NCI-H1436 (cell line): ENCODE data around the gene CD3G.
"Not testable (repeated sequence)": the region's sequence is repeated elsewhere in the genome, so short reads cannot be mapped to it uniquely, and the experiment has no call there.

ENCODE experiments used
- DNase-seq: peaks from one replicate; lab custom pipeline; 2025; lab: John Stamatoyannopoulos, UW

CD3G gene

GRCh38 chr11:118343981-118344515 is at the start of gene CD3G:
Gene CD3G (plus strand): TSS chr11:118344344. CDS start chr11:118344424, 80 bp downstream.
- no peak for DNase-seq

- DNase-seq = no peak
Measured at GRCh38 chr11:118295199-118295598, 48.9 kb upstream of the CD3G start.

- DNase-seq = no peak
Measured at GRCh38 chr11:118295815-118296454, 48.2 kb upstream of the CD3G start.

GRCh38 chr11:118301600-118302195 is 42.4 kb upstream of the CD3G start:
- DNase-seq = no peak

GRCh38 chr11:118304227-118304567 is 39.9 kb upstream of the CD3G start:
- DNase-seq = no peak

- DNase-seq = no peak
Measured at GRCh38 chr11:118304568-118305248, 39.4 kb upstream of the CD3G start, which contains the start of gene CD3E. Gene CD3E (plus strand): TSS chr11:118304730. CDS start chr11:118304953, 223 bp downstream.

- no peak for DNase-seq
Measured at GRCh38 chr11:118305726-118306125, 38.4 kb upstream of the CD3G start.

GRCh38 chr11:118306556-118306955 is 37.6 kb upstream of the CD3G start:
- DNase-seq = no peak

GRCh38 chr11:118308995-118309528 is 35.1 kb upstream of the CD3G start:
- not testable (repeated sequence) for DNase-seq

GRCh38 chr11:118310271-118310670 is 33.9 kb upstream of the CD3G start:
- no peak for DNase-seq

- DNase-seq = no peak
Measured at GRCh38 chr11:118310781-118311485, 33.2 kb upstream of the CD3G start.

- no peak for DNase-seq
Measured at GRCh38 chr11:118311518-118311917, 32.6 kb upstream of the CD3G start.

GRCh38 chr11:118312328-118312727 is 31.8 kb upstream of the CD3G start:
- DNase-seq = no peak

- DNase-seq = no peak
Measured at GRCh38 chr11:118313242-118313641, 30.9 kb upstream of the CD3G start.

GRCh38 chr11:118314988-118315411 is 29.1 kb upstream of the CD3G start:
- DNase-seq = no peak

GRCh38 chr11:118318124-118318523 is 26.0 kb upstream of the CD3G start:
- DNase-seq = no peak

- no peak for DNase-seq
Measured at GRCh38 chr11:118318581-118319336, 25.4 kb upstream of the CD3G start.

GRCh38 chr11:118319337-118319707 is 24.8 kb upstream of the CD3G start:
- no peak for DNase-seq

- DNase-seq = no peak
Measured at GRCh38 chr11:118320515-118320914, 23.6 kb upstream of the CD3G start.

- no peak for DNase-seq
Measured at GRCh38 chr11:118321386-118322082, 22.6 kb upstream of the CD3G start.

- no peak for DNase-seq
Measured at GRCh38 chr11:118322721-118323120, 21.4 kb upstream of the CD3G start.
